SK-N-SH (cell line): ENCODE data around the gene CYBRD1. TPM values are rescaled to one million over a fixed set of nuclear protein-coding genes. Genes with fewer than 3 reads are reported as not detected.

Experiments
- CTCF ChIA-PET: fragments of 300-600, 350-600 bp; formaldehyde crosslinking; extraction: SDS; loops from one replicate; lab custom pipeline; 2021; lab: Yijun Ruan, JAX
- POLR2A ChIA-PET: fragments of 350-600 bp; sonication (Branson Sonifier 250); formaldehyde crosslinking; extraction: SDS; loops from one replicate; lab custom pipeline; 2020; ENCODE audit warnings: antibody characterized with exemption, inconsistent platforms; lab: Yijun Ruan, JAX
- DNase-seq: peaks from one replicate; pipeline ENCODE4 v3.0.0; 2012
- H2AFZ ChIP-seq: fragments of 200-600 bp; sonication (generic); 2 replicates; pipeline ENCODE4 v1.8.1; 2016; ENCODE audit warnings: antibody characterized with exemption, mild to moderate bottlenecking, low read depth
- H3F3A ChIP-seq: fragments of 200-600 bp; sonication (generic); replicated peaks from 2 replicates; pipeline ENCODE3; 2016; ENCODE audit warnings: antibody characterized with exemption, mild to moderate bottlenecking; ENCODE audit not compliant: insufficient read depth
- H3K27ac ChIP-seq, 2 experiments: fragments of 200-500 bp in 1 of 2; fragments of 200-600 bp in 1 of 2; sonication (Bioruptor generic) in 1 of 2; sonication (generic), shearing (Covaris generic) in 1 of 2; 2 replicates each; pipeline versions ENCODE4 v1.5.1 to v1.6.1; 2014 to 2016; ENCODE audit warnings: low read depth in 2 of 2, inconsistent platforms in 1 of 2, low read length in 1 of 2, mild to moderate bottlenecking in 1 of 2, mixed read lengths in 1 of 2
- H3K27me3 ChIP-seq: fragments of 200-600 bp; sonication (generic), shearing (Covaris generic); 2 replicates; pipeline ENCODE4 v1.6.1; 2016; ENCODE audit warnings: mixed run types; ENCODE audit not compliant: insufficient read depth
- H3K36me3 ChIP-seq, 2 experiments: fragments of 200-500 bp in 1 of 2; fragments of 200-600 bp in 1 of 2; sonication (Bioruptor generic) in 1 of 2; sonication (generic) in 1 of 2; replicated peaks in 1 of 2; 2 replicates each; pipeline versions ENCODE3 to v1.5.1; 2014 to 2016; ENCODE audit warnings: low read length in 1 of 2, mild to moderate bottlenecking in 1 of 2; ENCODE audit not compliant: insufficient read depth in 2 of 2, control insufficient read depth in 1 of 2
- H3K4me1 ChIP-seq, 2 experiments: fragments of 200-500 bp in 1 of 2; fragments of 200-600 bp in 1 of 2; sonication (Bioruptor generic) in 1 of 2; sonication (generic), shearing (Covaris generic) in 1 of 2; 2 replicates each; pipeline versions ENCODE4 v1.5.1 to v1.6.1; 2014 to 2016; ENCODE audit warnings: low read depth in 1 of 2, low read length in 1 of 2, mixed run types in 1 of 2; ENCODE audit not compliant: insufficient read depth in 2 of 2, control insufficient read depth in 1 of 2
- H3K4me2 ChIP-seq: fragments of 200-600 bp; sonication (generic), shearing (Covaris generic); 2 replicates; pipeline ENCODE4 v1.6.1; 2017; ENCODE audit warnings: mixed run types
- H3K4me3 ChIP-seq, 2 experiments: fragments of 200-500 bp in 1 of 2; fragments of 200-600 bp in 1 of 2; sonication (Bioruptor generic) in 1 of 2; sonication (generic), shearing (Covaris generic) in 1 of 2; 2 replicates each; pipeline versions ENCODE4 v1.5.1 to v1.8.1; 2014 to 2016; ENCODE audit warnings: low read depth in 2 of 2, inconsistent platforms in 1 of 2, low read length in 1 of 2, mild to moderate bottlenecking in 1 of 2, mixed read lengths in 1 of 2, moderate library complexity in 1 of 2
- H3K79me2 ChIP-seq: fragments of 200-600 bp; sonication (generic); 2 replicates; pipeline ENCODE4 v1.8.1; 2017; ENCODE audit warnings: mild to moderate bottlenecking; ENCODE audit not compliant: insufficient read depth
- H3K9ac ChIP-seq: fragments of 200-600 bp; sonication (generic); 2 replicates; pipeline ENCODE4 v1.6.1; 2017; ENCODE audit warnings: mixed run types
- H3K9me2 ChIP-seq: fragments of 200-600 bp; sonication (generic); 2 replicates; pipeline ENCODE4 v1.6.1; 2017; ENCODE audit warnings: mixed run types
- H3K9me3 ChIP-seq: fragments of 200-600 bp; sonication (generic); 2 replicates; pipeline ENCODE4 v1.6.1; 2017; ENCODE audit warnings: mixed run types, mild to moderate bottlenecking, moderate library complexity
- H4K20me1 ChIP-seq: fragments of 200-600 bp; sonication (generic); 2 replicates; pipeline ENCODE4 v1.6.1; 2017; ENCODE audit warnings: mild to moderate bottlenecking, mixed run types; ENCODE audit not compliant: insufficient read depth
- CHD2 ChIP-seq: fragments of 150-350 bp; IDR thresholded peaks from 2 replicates; pipeline ENCODE4 v1.6.1; 2018; ENCODE audit warnings: low read length; ENCODE audit not compliant: partially characterized antibody
- ELF1 ChIP-seq: IDR thresholded peaks from 2 replicates; pipeline ENCODE4 v1.4.0; 2012
- EZH2phosphoT487 ChIP-seq: fragments of 200-600 bp; sonication (generic); IDR thresholded peaks from 2 replicates; pipeline ENCODE4 v1.6.1; 2017; ENCODE audit warnings: low read depth, mixed run types, mild to moderate bottlenecking, antibody characterized with exemption, moderate library complexity, borderline replicate concordance
- FOXJ3 ChIP-seq: sonication (generic); formaldehyde crosslinking; IDR thresholded peaks from 2 replicates; pipeline ENCODE4 v1.5.1; 2020; ENCODE audit warnings: mild to moderate bottlenecking, missing genetic modification reagents
- GABPA ChIP-seq: IDR thresholded peaks from 2 replicates; pipeline ENCODE4 v1.4.0; 2012; ENCODE audit warnings: low read depth, mild to moderate bottlenecking
- GATA2 ChIP-seq: sonication (generic); formaldehyde crosslinking; IDR thresholded peaks from 2 replicates; pipeline ENCODE4 v1.5.0; 2020; ENCODE audit warnings: mild to moderate bottlenecking, missing genetic modification reagents
- JUND ChIP-seq: IDR thresholded peaks from 2 replicates; pipeline ENCODE4 v1.4.0; 2012
- MEF2A ChIP-seq: IDR thresholded peaks from 2 replicates; pipeline ENCODE4 v1.4.0; 2012; ENCODE audit warnings: low read depth, borderline replicate concordance
- MXI1 ChIP-seq: IDR thresholded peaks from 2 replicates; pipeline ENCODE4 v1.6.1; 2012; ENCODE audit warnings: mild to moderate bottlenecking, low read depth, low read length, improper control_type of control experiment
- NFIC ChIP-seq: IDR thresholded peaks from 2 replicates; pipeline ENCODE4 v1.4.0; 2012; ENCODE audit warnings: borderline replicate concordance
- PBX3 ChIP-seq: IDR thresholded peaks from 2 replicates; pipeline ENCODE4; 2012
- POLR2AphosphoS5 ChIP-seq: IDR thresholded peaks from 2 replicates; pipeline ENCODE4 v1.6.1; 2012; ENCODE audit warnings: low read depth, low read length
- RCOR1 ChIP-seq: fragments of 150-350 bp; IDR thresholded peaks from 2 replicates; pipeline ENCODE4 v1.6.1; 2017; ENCODE audit warnings: antibody characterized with exemption, low read length
- RFX5 ChIP-seq: IDR thresholded peaks from 2 replicates; pipeline ENCODE4 v1.6.1; 2012; ENCODE audit warnings: mild to moderate bottlenecking, improper control_type of control experiment, low read length
- RXRA ChIP-seq: IDR thresholded peaks from 2 replicates; pipeline ENCODE4 v1.4.0; 2012; ENCODE audit warnings: low read depth, mild to moderate bottlenecking, borderline replicate concordance
- SIN3A ChIP-seq: IDR thresholded peaks from 2 replicates; pipeline ENCODE4 v1.6.1; 2012; ENCODE audit warnings: low read depth, mild to moderate bottlenecking, low read length, moderate library complexity, borderline replicate concordance
- TAF1 ChIP-seq: IDR thresholded peaks from 2 replicates; pipeline ENCODE4 v1.6.1; 2012; ENCODE audit warnings: low read depth, mild to moderate bottlenecking, low read length, moderate library complexity, borderline replicate concordance
- TCF12 ChIP-seq: IDR thresholded peaks from 2 replicates; pipeline ENCODE4 v1.4.0; 2012
- TEAD4 ChIP-seq: IDR thresholded peaks from 2 replicates; pipeline ENCODE4 v1.4.0; 2012; ENCODE audit warnings: mild to moderate bottlenecking, borderline replicate concordance; ENCODE audit not compliant: insufficient read depth
- USF1 ChIP-seq: IDR thresholded peaks from 2 replicates; pipeline ENCODE4 v1.4.0; 2012; ENCODE audit warnings: low read depth, borderline replicate concordance
- YY1 ChIP-seq: IDR thresholded peaks from 2 replicates; pipeline ENCODE4 v1.4.0; 2012; ENCODE audit warnings: low read depth, mild to moderate bottlenecking
- WGBS: methylation state at CpG from one replicate; pipeline ENCODE4 v1.1.6; 2017; ENCODE audit warnings: low lambda C conversion rate; 5-methylcytosine and 5-hydroxymethylcytosine counted together
- polyA plus RNA-seq, 3 experiments: library from polyadenylated mRNA; depleted of rRNA; stranded (reverse); fragments of >200 nt; gene quantifications; 2 replicates each; pipeline ENCODE4 v1.2.3, GENCODE V29; 2012
- TF ChIP-seq, protein P1 (sequence below): fragments of 200-600 bp; sonication (generic); IDR thresholded peaks from 2 replicates; pipeline ENCODE4 v1.6.1; 2017; ENCODE audit warnings: antibody characterized with exemption, mild to moderate bottlenecking, moderate library complexity
- TF ChIP-seq, protein P2 (sequence below): fragments of 150-350 bp; IDR thresholded peaks from 2 replicates; pipeline ENCODE4 v1.6.1; 2016; ENCODE audit warnings: mild to moderate bottlenecking, low read depth, low read length
- TF ChIP-seq, protein P3 (sequence below): IDR thresholded peaks from 2 replicates; pipeline ENCODE4 v1.4.0; 2012; ENCODE audit warnings: low read depth, borderline replicate concordance

Gene CYBRD1
- polyA plus RNA-seq, 1 of the 3 experiments (the other 2 are of a cell fraction), result 21.1 TPM

DNA sequence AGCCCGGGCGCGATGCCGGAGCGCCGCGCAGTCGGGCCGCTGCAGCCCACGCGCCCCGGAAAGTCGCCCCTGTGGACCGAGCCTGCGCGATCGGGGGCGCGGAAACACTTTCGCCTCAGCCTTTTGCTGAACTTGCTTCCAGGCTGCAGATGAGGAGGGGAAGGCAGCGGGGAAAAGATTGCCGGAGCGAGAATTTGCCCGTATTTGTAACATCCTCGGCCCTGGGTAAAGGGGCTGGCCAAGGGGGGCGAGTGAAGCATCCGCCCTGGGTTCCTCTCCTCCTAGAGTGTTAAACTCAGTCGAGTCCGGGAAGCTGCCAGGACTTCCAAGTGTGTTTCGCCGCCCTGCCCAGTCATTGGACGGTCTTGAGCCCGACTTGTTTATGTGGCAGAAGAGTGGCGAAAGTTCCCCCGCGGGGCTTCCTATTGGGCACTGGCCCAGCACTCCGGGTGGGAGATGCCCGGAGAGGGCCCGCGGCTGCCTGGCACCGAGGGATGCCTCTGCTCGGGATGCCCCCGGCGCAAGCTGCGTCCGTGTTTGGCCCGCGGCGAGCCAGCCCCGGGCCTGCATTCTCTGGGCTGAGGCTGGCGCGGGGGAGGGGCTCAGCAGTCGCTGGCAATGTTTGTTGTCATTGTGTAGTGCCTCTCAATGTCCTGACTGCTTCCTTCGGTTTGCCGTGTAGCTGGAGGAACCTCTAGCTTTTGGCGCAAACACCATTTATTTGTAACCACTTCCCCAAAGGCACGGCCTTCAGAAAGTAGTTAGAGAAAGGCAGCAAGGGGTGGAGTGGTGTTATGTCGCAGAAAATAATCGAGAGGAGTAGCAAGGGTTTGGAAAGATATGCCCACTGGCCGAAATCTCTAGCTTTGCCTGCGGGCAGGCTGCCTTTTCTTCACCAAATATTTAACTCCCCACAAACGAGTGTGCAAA is 1.1 kb downstream of the CYBRD1 start:
- H3K4me1 ChIP-seq, result peaks cover 0 to 15% of the 10 kb centered on the region in 2 experiments; a peak in 2 of 4 replicates

More for the DNA sequence above, 1.1 kb downstream of the CYBRD1 start:
- peaks cover 54% of the 10 kb centered on the region for H3K79me2 ChIP-seq
- DNase-seq, result peak; percentile 72
- ChIA-PET POLR2A (no interaction called here), CTCF (interaction anchor here (0.9 to 1.2 kb wide), 3 partner anchors 17 to 89 kb away, joined by 3 read pairs; partner anchors contain the start of genes DCAF17 and METTL8)
- H3K9ac ChIP-seq, result peak overlapping the region; percentile 86
- peaks cover 6% of the 10 kb centered on the region for H3F3A ChIP-seq
- H3K27me3 ChIP-seq, result no peaks in the 10 kb centered on the region
- H3K9me2 ChIP-seq, result no peaks in the 10 kb centered on the region
- H3K4me2 ChIP-seq, result peak overlapping the region; percentile 98
- peak overlapping the region; percentile 81 to 93 for H3K4me3 ChIP-seq
- H3K9me3 ChIP-seq, result no peaks in the 10 kb centered on the region
- H3K27ac ChIP-seq, result peak overlapping the region; percentile 72 to 75
- no peak for TF ChIP-seq RCOR1
- no peak for TF ChIP-seq ELF1
- TF ChIP-seq TEAD4, result no peak
- peak; percentile 3; the same call in 1 of the 2 replicates for TF ChIP-seq MXI1
- TF ChIP-seq RFX5, result no peak
- TF ChIP-seq GATA2 (CRISPR knock-in tag), result no peak
- TF ChIP-seq, protein P1, sequence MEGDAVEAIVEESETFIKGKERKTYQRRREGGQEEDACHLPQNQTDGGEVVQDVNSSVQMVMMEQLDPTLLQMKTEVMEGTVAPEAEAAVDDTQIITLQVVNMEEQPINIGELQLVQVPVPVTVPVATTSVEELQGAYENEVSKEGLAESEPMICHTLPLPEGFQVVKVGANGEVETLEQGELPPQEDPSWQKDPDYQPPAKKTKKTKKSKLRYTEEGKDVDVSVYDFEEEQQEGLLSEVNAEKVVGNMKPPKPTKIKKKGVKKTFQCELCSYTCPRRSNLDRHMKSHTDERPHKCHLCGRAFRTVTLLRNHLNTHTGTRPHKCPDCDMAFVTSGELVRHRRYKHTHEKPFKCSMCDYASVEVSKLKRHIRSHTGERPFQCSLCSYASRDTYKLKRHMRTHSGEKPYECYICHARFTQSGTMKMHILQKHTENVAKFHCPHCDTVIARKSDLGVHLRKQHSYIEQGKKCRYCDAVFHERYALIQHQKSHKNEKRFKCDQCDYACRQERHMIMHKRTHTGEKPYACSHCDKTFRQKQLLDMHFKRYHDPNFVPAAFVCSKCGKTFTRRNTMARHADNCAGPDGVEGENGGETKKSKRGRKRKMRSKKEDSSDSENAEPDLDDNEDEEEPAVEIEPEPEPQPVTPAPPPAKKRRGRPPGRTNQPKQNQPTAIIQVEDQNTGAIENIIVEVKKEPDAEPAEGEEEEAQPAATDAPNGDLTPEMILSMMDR, result no peak
- TF ChIP-seq, protein P2, sequence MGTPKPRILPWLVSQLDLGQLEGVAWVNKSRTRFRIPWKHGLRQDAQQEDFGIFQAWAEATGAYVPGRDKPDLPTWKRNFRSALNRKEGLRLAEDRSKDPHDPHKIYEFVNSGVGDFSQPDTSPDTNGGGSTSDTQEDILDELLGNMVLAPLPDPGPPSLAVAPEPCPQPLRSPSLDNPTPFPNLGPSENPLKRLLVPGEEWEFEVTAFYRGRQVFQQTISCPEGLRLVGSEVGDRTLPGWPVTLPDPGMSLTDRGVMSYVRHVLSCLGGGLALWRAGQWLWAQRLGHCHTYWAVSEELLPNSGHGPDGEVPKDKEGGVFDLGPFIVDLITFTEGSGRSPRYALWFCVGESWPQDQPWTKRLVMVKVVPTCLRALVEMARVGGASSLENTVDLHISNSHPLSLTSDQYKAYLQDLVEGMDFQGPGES, result no peak
- TF ChIP-seq MEF2A, result no peak
- TF ChIP-seq USF1, result no peak
- TF ChIP-seq SIN3A, result peak; percentile 26; the same call in 1 of the 2 replicates
- TF ChIP-seq GABPA, result no peak
- no peak; the same call in 1 of the 2 replicates for TF ChIP-seq TCF12
- TF ChIP-seq POLR2AphosphoS5, result no peak; the same call in 1 of the 2 replicates
- TF ChIP-seq, protein P3, sequence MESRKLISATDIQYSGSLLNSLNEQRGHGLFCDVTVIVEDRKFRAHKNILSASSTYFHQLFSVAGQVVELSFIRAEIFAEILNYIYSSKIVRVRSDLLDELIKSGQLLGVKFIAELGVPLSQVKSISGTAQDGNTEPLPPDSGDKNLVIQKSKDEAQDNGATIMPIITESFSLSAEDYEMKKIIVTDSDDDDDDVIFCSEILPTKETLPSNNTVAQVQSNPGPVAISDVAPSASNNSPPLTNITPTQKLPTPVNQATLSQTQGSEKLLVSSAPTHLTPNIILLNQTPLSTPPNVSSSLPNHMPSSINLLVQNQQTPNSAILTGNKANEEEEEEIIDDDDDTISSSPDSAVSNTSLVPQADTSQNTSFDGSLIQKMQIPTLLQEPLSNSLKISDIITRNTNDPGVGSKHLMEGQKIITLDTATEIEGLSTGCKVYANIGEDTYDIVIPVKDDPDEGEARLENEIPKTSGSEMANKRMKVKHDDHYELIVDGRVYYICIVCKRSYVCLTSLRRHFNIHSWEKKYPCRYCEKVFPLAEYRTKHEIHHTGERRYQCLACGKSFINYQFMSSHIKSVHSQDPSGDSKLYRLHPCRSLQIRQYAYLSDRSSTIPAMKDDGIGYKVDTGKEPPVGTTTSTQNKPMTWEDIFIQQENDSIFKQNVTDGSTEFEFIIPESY, result no peak
- TF ChIP-seq EZH2phosphoT487, result no peak
- no peak for TF ChIP-seq PBX3
- no peak for TF ChIP-seq RXRA
- TF ChIP-seq FOXJ3, result no peak; the same call in 1 of the 2 replicates
- TF ChIP-seq NFIC, result peak; percentile 31; the same call in 1 of the 2 replicates
- no peak; the same call in 1 of the 2 replicates for TF ChIP-seq TAF1
- no peak for TF ChIP-seq CHD2
- TF ChIP-seq JUND, result no peak
- TF ChIP-seq YY1, result 0 out of 2 replicates have a peak, but pooled peaks have one; percentile 27
- 4% methylated on average over 36 of the region's 62 CpGs for WGBS
- no peaks in the 10 kb centered on the region for H4K20me1 ChIP-seq
- H2AFZ ChIP-seq, result peak overlapping the region; percentile 90
- H3K36me3 ChIP-seq, result no peaks in the 10 kb centered on the region
